Stomach (tissue), 9 donors: ENCODE results near the gene ZBTB7A. TPM values are rescaled to one million over a fixed set of nuclear protein-coding genes. Genes with fewer than 3 reads are reported as not detected.

Experiments
- DNase-seq, 2 donors: peaks; one replicate each; pipeline versions ENCODE4 v3.0.0 to v3.0.0-alpha.2; 2013 to 2019
- H3K27ac ChIP-seq, 5 donors: fragments of 200-600 bp in 4 of 5; sonication (generic) in 4 of 5; one replicate each; pipeline ENCODE4 v1.5.1; 2013 to 2019; ENCODE audit warnings: mild to moderate bottlenecking in 1 of 5, moderate library complexity in 1 of 5
- H3K27me3 ChIP-seq, 3 donors: fragments of 200-600 bp; sonication (generic); one replicate each; pipeline ENCODE4 v1.5.1; 2017 to 2019; ENCODE audit warnings: mixed run types in 1 of 3
- H3K36me3 ChIP-seq, 4 donors: fragments of 200-600 bp; sonication (generic); 1 replicate in 3 of 4; 2 replicates in 1 of 4; pipeline ENCODE4 v1.5.1; 2016 to 2019
- H3K4me1 ChIP-seq, 4 donors: fragments of 200-600 bp; sonication (generic); one replicate each; pipeline ENCODE4 v1.5.1; 2016 to 2019
- H3K4me3 ChIP-seq, 4 donors: fragments of 200-600 bp; sonication (generic) in 3 of 4; one replicate each; pipeline ENCODE4 v1.5.1; 2016 to 2019; ENCODE audit warnings: mild to moderate bottlenecking in 1 of 4
- H3K9me3 ChIP-seq, 4 donors: fragments of 200-600 bp; sonication (generic); one replicate each; pipeline ENCODE4 v1.5.1; 2016 to 2019
- CTCF ChIP-seq, 7 experiments: fragments of 450-650 bp in 4 of 7; fragments of 200-600 bp in 3 of 7; sonication (generic) in 3 of 7; IDR thresholded peaks; one replicate each; pipeline ENCODE4 v1.5.1; 2016 to 2019; ENCODE audit warnings: antibody characterized with exemption in 7 of 7, control low read depth in 2 of 7, mild to moderate bottlenecking in 1 of 7
- EP300 ChIP-seq: sonication (generic); formaldehyde crosslinking; IDR thresholded peaks from one replicate; pipeline ENCODE4 v1.6.1; 2017; ENCODE audit warnings: antibody characterized with exemption
- POLR2A ChIP-seq, 4 donors: fragments of 450-650 bp; IDR thresholded peaks; one replicate each; pipeline ENCODE4 v1.6.1; 2016; ENCODE audit warnings: antibody characterized with exemption in 4 of 4, control low read depth in 2 of 4, mild to moderate bottlenecking in 1 of 4, moderate library complexity in 1 of 4
- POLR2AphosphoS5 ChIP-seq, 3 donors: sonication (generic); formaldehyde crosslinking; IDR thresholded peaks; one replicate each; pipeline ENCODE4 v1.6.1; 2016; ENCODE audit warnings: antibody characterized with exemption in 3 of 3
- WGBS, 5 donors: extraction: QIAGEN DNeasy Blood & Tissue Kit in 3 of 5; methylation state at CpG; one replicate each; pipeline versions ENCODE4 v1.1.5 to v1.1.7; 2013 to 2018; 5-methylcytosine and 5-hydroxymethylcytosine counted together
- intact Hi-C: fragments of 100-400 bp; cut with DNase I; formaldehyde crosslinking; loops from one replicate; pipeline ENCODE4 v1.15.1; 2023; ENCODE audit warnings: low total_unique reads
- polyA plus RNA-seq, 3 donors: library from polyadenylated mRNA; stranded (reverse); fragments of 200-250 nt; gene quantifications; one replicate each; pipeline ENCODE4 v1.2.3, GENCODE V29; 2013
- total RNA-seq, 5 donors: library from RNA; depleted of rRNA; stranded (reverse); fragments of >200 nt; gene quantifications; one replicate each; pipeline versions ENCODE4 v1.1.0 to v1.2.3, GENCODE V29; 2014 to 2016
- donor health status: healthy with polysubstance abuse.
- donor health status: Bipolar disorder and iron deficiency.
- donor health status: healthy.

The ZBTB7A gene
- total and polyA plus RNA-seq, 8 donors, result 8.0 to 274 (median 35.5) TPM

DNA sequence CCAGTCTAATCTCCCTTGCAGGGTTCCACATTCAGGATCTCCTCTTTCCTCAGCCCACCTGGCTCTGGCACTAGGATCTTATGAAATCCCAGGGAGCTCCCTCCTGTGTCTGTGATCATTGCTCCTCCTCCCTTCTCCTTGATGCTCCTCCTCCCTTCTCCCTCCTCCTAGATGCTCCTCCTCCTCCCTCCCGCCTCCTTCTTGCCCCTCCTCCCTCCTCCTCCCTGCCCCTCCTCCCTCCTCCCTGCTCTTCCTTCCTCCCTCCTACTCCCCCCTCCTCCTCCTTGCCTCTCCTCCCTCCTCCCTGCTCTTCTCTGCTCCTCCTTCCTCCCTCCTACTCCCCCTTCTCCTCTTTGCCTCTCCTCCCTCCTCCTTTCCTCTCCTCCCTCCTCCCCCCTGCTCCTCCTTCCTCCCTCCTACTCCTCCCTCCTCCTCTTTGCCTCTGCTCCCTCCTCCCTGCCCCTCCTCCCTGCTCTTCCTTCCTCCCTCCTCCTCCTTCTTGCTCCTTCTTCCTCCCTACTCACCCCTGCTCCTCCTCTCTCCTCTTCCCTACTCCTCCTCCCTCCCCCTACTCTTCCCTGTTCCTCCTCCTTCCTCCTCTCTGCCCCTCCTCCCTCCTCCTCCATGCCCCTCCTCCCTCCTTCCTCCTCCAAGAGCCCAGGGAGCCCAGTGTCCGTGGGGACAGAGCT, 14.9 kb upstream of the ZBTB7A start:
- Histone ChIP-seq H3K36me3 (no peaks in the 10 kb centered on the region), H3K4me3 (no peak overlapping the region), H3K27me3 (no peaks in the 10 kb centered on the region), H3K4me1 (peaks cover 20 to 58% (median 44%) of the 10 kb centered on the region in 4 donors), H3K27ac (peak overlapping the region in 1 of 5 donors; percentile 14), H3K9me3 (no peaks in the 10 kb centered on the region)
- no peak for DNase-seq
- intact Hi-C loops, result no loop called here
- WGBS, 5 donors, result 14 to 30% (median 22%) methylated on average over 2 of the region's 2 CpGs
- TF ChIP-seq POLR2AphosphoS5 (IDR thresholded peaks at IDR 0.05) (no peak), POLR2A (IDR thresholded peaks at IDR 0.05) (no peak), CTCF (IDR thresholded peaks at IDR 0.05) (no peak), EP300 (no peak)

GRCh38 chr19:4080473-4080872, 13.8 kb upstream of the ZBTB7A start:
- Histone ChIP-seq H3K4me1 (peaks cover 17 to 49% (median 35%) of the 10 kb centered on the region in 4 donors), H3K36me3 (no peaks in the 10 kb centered on the region), H3K4me3 (no peak overlapping the region), H3K27me3 (no peaks in the 10 kb centered on the region), H3K27ac (no peak overlapping the region), H3K9me3 (no peaks in the 10 kb centered on the region)
- 68 to 87% (median 74%) methylated on average over 6 of the region's 6 CpGs for WGBS, 5 donors
- DNase-seq, result no peak
- intact Hi-C loops, result no loop called here
- TF ChIP-seq POLR2A (IDR thresholded peaks at IDR 0.05) (no peak), POLR2AphosphoS5 (IDR thresholded peaks at IDR 0.05) (no peak), CTCF (IDR thresholded peaks at IDR 0.05) (no peak), EP300 (no peak)

DNA sequence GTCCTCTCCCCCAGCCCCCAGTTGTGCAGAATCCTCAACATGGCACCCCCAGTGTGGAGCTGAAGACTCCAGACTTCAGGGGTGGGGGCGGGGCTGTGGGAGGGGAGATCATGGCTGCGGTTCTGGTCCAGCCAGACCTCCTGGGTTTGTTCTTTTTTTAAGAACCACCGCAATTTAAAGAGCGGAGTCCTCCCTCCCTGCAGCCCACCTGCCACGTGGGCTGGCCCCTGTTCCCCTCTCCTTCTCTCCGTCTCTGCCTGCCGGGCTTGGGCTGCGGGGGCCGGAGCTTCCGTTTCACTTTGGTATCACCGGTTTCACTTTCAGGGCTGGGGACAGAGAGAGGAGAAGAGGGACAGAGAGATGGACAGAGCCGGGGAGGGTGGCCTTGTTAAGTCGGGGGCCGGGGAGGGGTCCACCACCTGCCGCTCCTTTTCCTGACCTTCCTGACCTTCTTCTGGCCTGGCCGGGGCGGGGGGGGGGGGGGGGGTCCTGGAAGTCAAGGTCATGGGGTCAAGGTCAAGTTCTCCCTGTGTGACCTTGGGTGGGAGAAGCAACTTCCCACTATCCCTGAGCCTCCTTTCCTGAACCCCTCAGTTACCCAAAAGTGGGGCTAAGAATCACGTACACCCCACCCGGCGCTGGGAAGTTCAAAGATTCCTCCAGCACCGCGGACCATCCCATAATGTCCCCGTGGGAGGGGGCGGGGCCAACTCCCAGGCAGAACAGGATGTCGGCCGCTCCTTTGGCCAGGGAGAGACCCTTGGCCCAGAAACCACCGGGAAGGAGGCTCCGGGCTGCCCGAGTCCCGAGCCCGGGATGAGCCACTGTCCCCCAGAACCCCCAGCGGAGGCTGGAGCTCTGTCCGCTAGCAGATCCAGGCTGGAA, 11.3 kb upstream of the ZBTB7A start:
- peak overlapping the region; percentile 54 to 64 (median 56) for H3K4me3 ChIP-seq
- peaks cover 7 to 32% (median 19%) of the 10 kb centered on the region in 4 donors for H3K4me1 ChIP-seq
- H3K9me3 ChIP-seq, result no peaks in the 10 kb centered on the region
- peak overlapping the region; percentile 75 to 89 (median 87) for H3K27ac ChIP-seq
- H3K36me3 ChIP-seq, result no peaks in the 10 kb centered on the region
- no peaks in the 10 kb centered on the region for H3K27me3 ChIP-seq
- intact Hi-C loops, result no loop called here
- TF ChIP-seq POLR2AphosphoS5 (IDR thresholded peaks at IDR 0.05), result peak in 1 of 3 donors; percentile 3
- no peak for TF ChIP-seq CTCF (IDR thresholded peaks at IDR 0.05)
- no peak for TF ChIP-seq POLR2A (IDR thresholded peaks at IDR 0.05)
- DNase-seq, result peak; percentile 63 to 86
- whole genome bisulfite sequencing, 5 donors, result 5 to 18% (median 8%) methylated on average over 24 to 33 of the region's 33 CpGs

GRCh38 chr19:4077007-4077374, 10.3 kb upstream of the ZBTB7A start:
- no peak for DNase-seq
- Histone ChIP-seq H3K9me3 (no peaks in the 10 kb centered on the region), H3K4me3 (no peak overlapping the region), H3K4me1 (peaks cover 7 to 30% (median 18%) of the 10 kb centered on the region in 4 donors), H3K27me3 (no peaks in the 10 kb centered on the region), H3K27ac (peak overlapping the region; percentile 75 to 89 (median 87)), H3K36me3 (no peaks in the 10 kb centered on the region)
- 71 to 85% (median 79%) methylated on average over 3 of the region's 3 CpGs for WGBS, 5 donors
- intact Hi-C loops, result no loop called here
- TF ChIP-seq CTCF (IDR thresholded peaks at IDR 0.05) (no peak), POLR2AphosphoS5 (IDR thresholded peaks at IDR 0.05) (no peak), EP300 (no peak)
